ENCODE measurements around the gene COA4.
"Not testable (repeated sequence)": the region's sequence is repeated elsewhere in the genome, so short reads cannot be mapped to it uniquely, and the experiment has no call there.

COA4 gene

GRCh38 chr11:73876424-73877310, at the start of gene COA4, which contains the start of gene PAAF1:
COA4 (minus strand) TSS chr11:73876846; CDS start chr11:73873378, 3,468 bp downstream.
PAAF1 (plus strand) TSS chr11:73876999; CDS start chr11:73877022, 23 bp downstream.
- DNase-seq = peak; percentile 89

GRCh38 chr11:73921180-73921579, 44.5 kb upstream of the COA4 start:
- no peak for DNase-seq

DNA sequence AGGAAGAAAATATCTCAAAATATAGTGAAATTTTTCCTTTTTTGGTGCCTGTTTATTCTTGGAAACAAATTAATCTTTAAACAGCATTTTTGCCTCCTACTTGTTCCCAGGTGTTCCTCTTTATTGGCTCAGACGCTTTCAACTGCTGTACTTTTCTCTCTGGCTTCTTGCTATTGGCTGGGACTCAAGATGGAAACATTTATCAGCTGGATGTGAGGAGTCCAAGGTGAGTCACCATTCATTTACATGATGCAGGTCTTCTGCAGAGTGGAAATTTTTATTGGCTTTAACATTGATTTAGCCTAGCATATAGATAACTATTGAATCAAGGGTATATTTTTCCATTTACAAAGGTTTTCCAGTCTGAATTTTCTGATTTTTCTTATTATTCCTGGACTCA, 39.8 kb upstream of the COA4 start:
- no peak for DNase-seq

DNA sequence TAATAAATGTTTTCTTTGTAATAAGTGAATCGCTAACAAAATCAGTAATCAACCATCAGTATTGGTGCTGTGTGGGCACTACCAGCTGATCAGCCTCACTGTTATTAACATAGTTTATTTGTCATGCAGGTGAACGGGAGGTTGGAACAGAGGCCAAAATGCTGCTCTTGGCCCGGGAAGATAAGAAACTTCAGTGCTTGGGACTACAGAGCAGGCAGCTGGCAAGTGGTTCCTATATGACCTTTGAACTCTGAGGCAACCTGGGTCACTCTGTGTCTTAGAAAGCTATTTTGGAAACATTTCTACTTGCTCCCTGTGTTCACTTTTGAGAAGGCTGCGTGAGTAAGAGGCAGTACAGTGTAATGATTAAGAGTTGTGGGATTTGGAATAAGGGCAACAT, 37.6 kb upstream of the COA4 start:
- no peak for DNase-seq

- no peak for DNase-seq
These were observed 36.8 kb upstream of the COA4 start for GRCh38 chr11:73913472-73913871.

- no peak for DNase-seq
These were observed 35.4 kb upstream of the COA4 start for GRCh38 chr11:73912026-73912425.

DNA sequence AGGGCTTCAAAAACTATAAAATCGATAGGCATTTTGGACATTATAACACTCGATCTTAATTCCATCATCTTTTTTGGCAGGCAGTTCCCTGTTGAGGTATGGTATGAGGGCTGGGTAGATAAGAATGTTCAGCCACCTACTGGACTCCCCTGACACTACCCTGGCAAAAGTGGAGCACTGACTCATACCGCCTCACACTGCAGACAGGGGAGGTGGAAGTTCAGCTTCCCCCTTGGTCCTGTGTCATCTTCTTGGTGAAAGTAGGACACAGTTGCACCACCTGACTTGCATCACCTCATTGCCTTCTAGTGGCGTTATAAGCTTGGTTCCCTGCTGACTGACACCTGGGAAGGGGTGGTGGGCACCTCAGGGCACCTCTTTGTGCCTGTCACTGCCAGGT, 30.5 kb upstream of the COA4 start:
- no peak for DNase-seq

DNA sequence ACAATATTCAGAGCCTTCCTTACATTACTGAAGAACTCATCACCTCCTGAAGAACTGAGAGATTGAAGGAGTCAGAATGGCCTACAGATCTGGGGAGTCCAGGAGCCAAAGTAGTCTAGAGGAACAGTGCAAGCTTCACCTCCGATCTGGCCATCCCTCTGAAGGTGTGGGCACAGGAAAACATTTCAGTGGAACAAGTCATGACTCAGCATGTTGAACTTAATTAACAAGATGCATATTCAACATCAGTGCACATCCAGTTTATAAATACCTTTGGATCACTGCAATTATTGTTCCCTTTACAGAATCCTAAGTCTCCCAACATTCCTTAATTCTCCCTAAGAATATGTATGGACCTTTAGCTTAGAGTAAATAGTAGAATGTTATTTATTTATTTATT, 25.7 kb upstream of the COA4 start:
- DNase-seq = no peak

- no peak for DNase-seq
These were observed 18.2 kb upstream of the COA4 start for GRCh38 chr11:73894725-73895335.

DNA sequence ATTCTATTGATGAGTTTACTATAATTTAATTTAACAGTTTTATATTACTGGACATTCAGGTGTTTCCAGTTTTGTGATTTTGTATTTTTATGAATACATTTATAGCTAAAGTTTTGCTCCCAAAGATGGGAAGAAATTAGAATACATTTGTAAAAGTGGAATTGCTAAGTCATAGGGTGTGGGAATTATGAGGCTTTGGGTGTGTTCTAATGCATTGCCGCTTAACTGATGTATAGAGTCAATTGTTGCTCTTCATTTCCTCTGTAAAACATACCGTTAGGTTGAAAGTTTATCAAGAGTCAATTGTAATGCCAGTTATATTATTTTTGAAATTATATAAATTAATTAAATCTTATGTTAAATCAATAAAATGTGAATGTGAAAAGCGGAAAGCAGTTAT, 16.4 kb upstream of the COA4 start:
- no peak for DNase-seq

GRCh38 chr11:73889536-73889935, 12.9 kb upstream of the COA4 start:
- no peak for DNase-seq

DNA sequence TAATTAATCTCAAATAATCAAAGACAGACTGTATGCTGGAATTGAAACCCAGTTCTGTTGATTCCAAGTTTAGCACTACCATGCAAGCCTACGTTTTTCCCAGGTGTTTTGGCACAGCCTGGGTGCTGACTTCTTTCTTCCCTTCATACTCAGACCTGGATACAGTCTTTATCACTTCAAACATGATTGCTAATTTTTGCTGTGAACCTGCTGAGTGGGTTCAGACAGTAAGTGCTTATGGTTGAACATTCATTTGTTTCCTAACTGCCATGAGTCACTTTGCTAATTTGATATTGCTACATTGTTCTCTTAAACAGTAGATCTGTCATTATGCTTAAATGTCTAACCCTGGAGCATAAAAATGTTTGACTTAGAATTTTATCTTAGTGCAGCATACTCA, 12.4 kb upstream of the COA4 start:
- no peak for DNase-seq

- no peak for DNase-seq
These were observed 11.6 kb upstream of the COA4 start for GRCh38 chr11:73888244-73888643.

- DNase-seq = no peak
These were observed 7.2 kb upstream of the COA4 start for GRCh38 chr11:73883856-73884255.

- not testable (repeated sequence) for DNase-seq
These were observed 3.8 kb upstream of the COA4 start for GRCh38 chr11:73880449-73880848.

GRCh38 chr11:73878771-73879170, 2.1 kb upstream of the COA4 start:
- no peak for DNase-seq

DNA sequence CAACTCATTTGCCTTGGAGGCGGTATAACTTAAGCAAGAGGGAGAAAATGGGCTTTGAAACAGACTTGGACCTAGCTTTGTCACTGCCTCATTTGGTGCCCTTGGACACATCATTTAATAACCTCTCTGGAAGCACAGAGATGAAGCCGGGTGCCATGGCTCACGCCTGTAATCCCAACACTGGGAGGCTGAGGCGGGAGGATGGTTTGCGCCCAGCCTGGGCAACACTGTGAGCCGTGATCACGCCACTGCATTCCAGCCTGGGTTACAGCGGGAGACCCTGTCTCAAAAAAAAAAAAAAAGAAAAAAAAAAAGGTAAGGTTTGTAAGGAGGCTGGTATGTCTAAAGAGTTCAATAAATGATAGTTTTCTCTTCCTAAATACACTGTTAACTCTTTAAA, 806 bp downstream of the COA4 start:
- DNase-seq = no peak

GRCh38 chr11:73875380-73875779, 1.3 kb downstream of the COA4 start:
- DNase-seq = no peak

DNA sequence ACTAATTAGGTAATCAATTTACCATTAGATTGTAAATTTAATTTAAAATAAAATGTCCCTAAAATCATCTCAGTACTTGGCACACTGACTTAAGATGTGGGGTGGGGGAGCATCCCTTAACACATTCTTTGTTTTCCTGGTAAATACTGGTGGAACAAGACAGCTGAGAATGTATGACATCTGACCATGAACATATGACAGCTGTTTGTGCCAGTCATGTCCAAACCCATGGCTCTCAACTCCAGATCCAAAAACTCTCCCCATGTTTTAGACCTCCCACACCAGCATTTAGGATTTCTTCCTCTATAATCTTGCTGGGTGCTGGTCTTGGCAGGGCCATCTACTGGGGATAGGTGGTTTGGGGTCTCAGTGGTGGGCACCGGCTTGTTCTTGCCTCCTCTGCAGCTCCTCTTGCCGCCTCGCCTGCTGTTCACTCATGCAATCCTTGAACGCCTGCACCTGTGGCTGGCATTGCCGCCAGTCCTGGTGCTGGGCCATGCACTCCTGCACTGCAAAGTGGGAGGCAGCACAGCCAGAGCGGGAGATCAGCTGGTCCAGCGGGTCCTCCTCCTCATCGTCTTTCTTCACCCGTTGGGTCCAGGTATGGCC, 3.8 kb downstream of the COA4 start:
- no peak for DNase-seq

GRCh38 chr11:73870261-73870660, 6.4 kb downstream of the COA4 start:
- DNase-seq = no peak

- DNase-seq = no peak
These were observed 7.2 kb downstream of the COA4 start for GRCh38 chr11:73869332-73869949.

- no peak for DNase-seq
These were observed 10.1 kb downstream of the COA4 start for GRCh38 chr11:73866586-73866996.

DNA sequence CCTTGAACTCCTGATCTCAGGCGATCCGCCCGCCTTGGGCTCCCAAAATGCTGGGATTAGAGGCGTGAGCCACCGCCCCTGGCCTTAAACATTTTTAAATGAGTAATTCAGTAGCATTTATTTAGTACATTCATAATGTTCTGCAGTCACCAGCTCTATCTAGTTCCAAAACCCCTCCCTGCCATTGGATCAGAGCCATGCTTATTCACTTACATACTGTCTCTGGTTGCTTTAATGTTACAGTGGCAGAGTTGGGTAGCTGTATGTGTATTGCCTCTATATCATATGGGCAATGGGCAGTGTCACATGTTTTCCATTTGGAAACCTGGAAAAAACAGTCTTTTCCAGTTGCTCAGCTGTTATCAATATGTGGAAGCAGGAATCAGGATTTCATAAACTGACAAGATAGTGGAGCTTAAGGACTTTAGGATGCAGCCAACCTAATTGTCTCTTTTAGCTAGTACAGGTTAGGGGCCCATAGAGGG, 10.5 kb downstream of the COA4 start:
- no peak for DNase-seq

All from activated CD4-positive, CD25-positive, alpha-beta regulatory T cell treated with anti-CD3 and anti-CD28 coated beads, Interleukin-2, amount 50 U/mL, for 72 hours (primary cell).